HepG2 (cell line): ENCODE measurements around the gene GTF3C5.

ENCODE experiments used
- CBX1 ChIP-seq: IDR thresholded peaks from one replicate; pipeline ENCODE4 v1.6.1; 2016; ENCODE audit warnings: antibody characterized with exemption, low read depth
- CTCF ChIP-seq: sonication (generic); formaldehyde crosslinking; IDR thresholded peaks from 2 replicates; pipeline ENCODE4 v1.5.0; 2020; ENCODE audit warnings: mild to moderate bottlenecking, missing genetic modification reagents, moderate library complexity
- RELA ChIP-seq: sonication (generic); formaldehyde crosslinking; IDR thresholded peaks from 2 replicates; pipeline ENCODE4 v1.4.0; 2020; ENCODE audit warnings: missing genetic modification reagents
- SALL1 ChIP-seq: sonication (generic); formaldehyde crosslinking; IDR thresholded peaks from 2 replicates; pipeline ENCODE4 v1.8.0; 2022; ENCODE audit warnings: mild to moderate bottlenecking, missing genetic modification reagents
- SOX6 ChIP-seq, 2 experiments: fragments of 450-650 bp in 1 of 2; sonication (generic) in 1 of 2; formaldehyde crosslinking in 1 of 2; IDR thresholded peaks; 2 replicates each; pipeline versions ENCODE4 v1.4.0 to v1.6.1; 2017 to 2020; ENCODE audit warnings: antibody characterized with exemption in 1 of 2, mild to moderate bottlenecking in 1 of 2, missing genetic modification reagents in 1 of 2
- TBX3 ChIP-seq: fragments of 450-650 bp; IDR thresholded peaks from 2 replicates; pipeline ENCODE4 v1.6.1; 2017; ENCODE audit warnings: antibody characterized with exemption, mild to moderate bottlenecking, inconsistent platforms, borderline replicate concordance
- ZNF121 ChIP-seq: sonication (generic); formaldehyde crosslinking; IDR thresholded peaks from 2 replicates; pipeline ENCODE4 v1.5.0; 2020; ENCODE audit warnings: mild to moderate bottlenecking, missing genetic modification reagents

GRCh38 chr9:133056533-133056932, 25.7 kb downstream of the GTF3C5 start:
- TF ChIP-seq SALL1 (CRISPR knock-in tag) (no peak), CTCF (CRISPR knock-in tag) (no peak), ZNF121 (no peak), CBX1 (no peak), SOX6 (IDR thresholded peaks at IDR 0.05) (no peak), SOX6 (CRISPR knock-in tag; IDR thresholded peaks at IDR 0.05) (no peak), RELA (CRISPR knock-in tag) (no peak), TBX3 (no peak)
